Caco-2 (cell line): ENCODE measurements around the gene PTOV1. TPM values are rescaled to one million over a fixed set of nuclear protein-coding genes. Genes with fewer than 3 reads are reported as not detected.

Experiments used
- BruUV-seq: library from RNA; stranded (reverse); fragments of 400-500 nt; replicated peaks from 2 replicates; lab custom pipeline; 2021; lab: Mats Ljungman, UMichigan
- CTCF ChIA-PET: fragments of 300-600 bp; sonication (Branson Sonifier 250); formaldehyde crosslinking; loops from one replicate; lab custom pipeline; 2022; ENCODE audit warnings: antibody characterized with exemption; lab: Charles Lee
- POLR2A ChIA-PET: fragments of 300-600 bp; sonication (Branson Sonifier 250); formaldehyde crosslinking; loops from one replicate; lab custom pipeline; 2022; ENCODE audit warnings: antibody characterized with exemption; lab: Charles Lee
- DNase-seq, 2 experiments: peaks; one replicate each; pipeline versions ENCODE4 v3.0.0 to v3.0.0-alpha.2; 2020 to 2022
- H3K27me3 ChIP-seq: replicated peaks from 2 replicates; pipeline ENCODE4 v1.6.0; 2011; ENCODE audit warnings: low read length; ENCODE audit not compliant: control insufficient read depth, insufficient read depth
- H3K36me3 ChIP-seq: 2 replicates; pipeline ENCODE4 v1.5.1; 2011; ENCODE audit warnings: low read length; ENCODE audit not compliant: control insufficient read depth, insufficient read depth
- H3K4me1 ChIP-seq: fragments of 250-450 bp; sonication (Bioruptor Pico); 2 replicates; pipeline ENCODE4 v1.5.1; 2020; ENCODE audit warnings: mild to moderate bottlenecking
- H3K4me3 ChIP-seq: 2 replicates; pipeline ENCODE4 v1.5.1; 2011; ENCODE audit warnings: low read depth, mild to moderate bottlenecking, control low read depth, low read length
- H3K9me3 ChIP-seq: fragments of 250-450 bp; sonication (Bioruptor Pico); 2 replicates; pipeline ENCODE4 v1.5.1; 2020; ENCODE audit warnings: mild to moderate bottlenecking, moderate library complexity
- H3K27ac Mint-ChIP-seq: one replicate; pipeline ENCODE4 v1.8.0; 2022; ENCODE audit warnings: mixed read lengths; ENCODE audit not compliant: unreplicated experiment
- H3K27me3 Mint-ChIP-seq: one replicate; pipeline ENCODE4 v1.8.0; 2022; ENCODE audit warnings: mixed read lengths; ENCODE audit not compliant: insufficient read depth, unreplicated experiment
- H3K36me3 Mint-ChIP-seq: one replicate; pipeline ENCODE4 v1.8.0; 2022; ENCODE audit warnings: mild to moderate bottlenecking, mixed read lengths; ENCODE audit not compliant: insufficient read depth, unreplicated experiment
- H3K4me1 Mint-ChIP-seq: one replicate; pipeline ENCODE4 v1.8.0; 2022; ENCODE audit warnings: low read depth, mixed read lengths; ENCODE audit not compliant: unreplicated experiment
- H3K4me3 Mint-ChIP-seq: one replicate; pipeline ENCODE4 v1.8.0; 2022; ENCODE audit warnings: mild to moderate bottlenecking, moderate library complexity, mixed read lengths; ENCODE audit not compliant: unreplicated experiment
- H3K9me3 Mint-ChIP-seq: one replicate; pipeline ENCODE4 v1.8.0; 2022; ENCODE audit warnings: mixed read lengths; ENCODE audit not compliant: unreplicated experiment
- CTCF ChIP-seq, 2 experiments: fragments of 200-600 bp in 1 of 2; IDR thresholded peaks; 1 replicate in 1 of 2; 2 replicates in 1 of 2; pipeline versions ENCODE4 v1.5.1 to v1.8.0; 2011 to 2022; ENCODE audit warnings: antibody characterized with exemption in 1 of 2, control low read depth in 1 of 2, inconsistent platforms in 1 of 2, low read depth in 1 of 2, low read length in 1 of 2, mild to moderate bottlenecking in 1 of 2, moderate library complexity in 1 of 2; ENCODE audit not compliant: insufficient read depth in 1 of 2, severe bottlenecking in 1 of 2, unreplicated experiment in 1 of 2
- intact Hi-C: fragments of 100-400 bp; cut with micrococcal nuclease; formaldehyde crosslinking; loops from one replicate; pipeline ENCODE4 v1.10.0; 2022; ENCODE audit not compliant: unreplicated experiment
- total RNA-seq: library from RNA; stranded (reverse); gene quantifications from 2 replicates; pipeline ENCODE4 v1.2.3, GENCODE V29; 2022

PTOV1 gene
- total RNA-seq, 1 experiment from 2014 or later, result 209 TPM

GRCh38 chr19:49805822-49806619, 44.9 kb upstream of the PTOV1 start:
- no peaks in the 10 kb centered on the region for H3K9me3 Mint-ChIP-seq
- ChIA-PET POLR2A (interaction anchor here (0.5 kb wide), 1 partner anchor 44 kb away, joined by 3 read pairs; no protein-coding TSS in a partner anchor), CTCF (no interaction called here)
- DNase-seq, result no peak
- peaks cover 5% of the 10 kb centered on the region; the same call in 1 of the 2 replicates for H3K4me1 ChIP-seq
- H3K27ac Mint-ChIP-seq, result no peak overlapping the region
- H3K27me3 ChIP-seq, result no peaks in the 10 kb centered on the region
- no peaks in the 10 kb centered on the region; the same call in 1 of the 2 replicates for H3K36me3 ChIP-seq
- H3K4me3 Mint-ChIP-seq, result no peak overlapping the region
- intact Hi-C loops, result no loop called here
- BruUV-seq, result no TSS peak
- H3K4me3 ChIP-seq, result no peak overlapping the region
- H3K27me3 Mint-ChIP-seq, result no peaks in the 10 kb centered on the region
- TF ChIP-seq CTCF (IDR thresholded peaks at IDR 0.05; ENCODE audit: insufficient read depth in 1 of 2, low read depth in 1 of 2, low read length in 1 of 2, severe bottlenecking in 1 of 2, unreplicated experiment in 1 of 2), result no peak
- peaks cover 48% of the 10 kb centered on the region for H3K36me3 Mint-ChIP-seq
- H3K9me3 ChIP-seq, result no peaks in the 10 kb centered on the region
- no peaks in the 10 kb centered on the region for H3K4me1 Mint-ChIP-seq

- no peak overlapping the region for H3K27ac Mint-ChIP-seq
- no peaks in the 10 kb centered on the region; the same call in 1 of the 2 replicates for H3K36me3 ChIP-seq
- H3K27me3 Mint-ChIP-seq, result no peaks in the 10 kb centered on the region
- no peak overlapping the region for H3K4me3 ChIP-seq
- peaks cover 43% of the 10 kb centered on the region for H3K36me3 Mint-ChIP-seq
- intact Hi-C loops, result no loop called here
- H3K9me3 Mint-ChIP-seq, result no peaks in the 10 kb centered on the region
- DNase-seq, result no peak
- peaks cover 5% of the 10 kb centered on the region; the same call in 1 of the 2 replicates for H3K4me1 ChIP-seq
- TF ChIP-seq CTCF (IDR thresholded peaks at IDR 0.05; ENCODE audit: insufficient read depth in 1 of 2, low read depth in 1 of 2, low read length in 1 of 2, severe bottlenecking in 1 of 2, unreplicated experiment in 1 of 2), result no peak
- ChIA-PET CTCF (no interaction called here), POLR2A (no interaction called here)
- H3K9me3 ChIP-seq, result no peaks in the 10 kb centered on the region
- no TSS peak for BruUV-seq
- no peak overlapping the region for H3K4me3 Mint-ChIP-seq
- H3K4me1 Mint-ChIP-seq, result no peaks in the 10 kb centered on the region
- H3K27me3 ChIP-seq, result no peaks in the 10 kb centered on the region
Observed at GRCh38 chr19:49806620-49806959, 44.4 kb upstream of the PTOV1 start.

- H3K4me3 ChIP-seq, result no peak overlapping the region
- no peaks in the 10 kb centered on the region for H3K27me3 ChIP-seq
- H3K9me3 ChIP-seq, result no peaks in the 10 kb centered on the region
- no peak overlapping the region for H3K4me3 Mint-ChIP-seq
- no peaks in the 10 kb centered on the region for H3K4me1 Mint-ChIP-seq
- POLR2A ChIA-PET, result interaction anchor here (0.6 kb wide), 1 partner anchor 109 kb away, joined by 4 read pairs; no protein-coding TSS in a partner anchor
- peaks cover 43% of the 10 kb centered on the region for H3K36me3 Mint-ChIP-seq
- peak overlapping the region; percentile 63 for H3K27ac Mint-ChIP-seq
- H3K27me3 Mint-ChIP-seq, result no peaks in the 10 kb centered on the region
- H3K4me1 ChIP-seq, result peaks cover 5% of the 10 kb centered on the region; the same call in 1 of the 2 replicates
- intact Hi-C loops, result no loop called here
- H3K36me3 ChIP-seq, result no peaks in the 10 kb centered on the region; the same call in 1 of the 2 replicates
- DNase-seq, result no peak
- BruUV-seq, result no TSS peak
- H3K9me3 Mint-ChIP-seq, result no peaks in the 10 kb centered on the region
- CTCF ChIA-PET, result no interaction called here
- no peak for TF ChIP-seq CTCF (IDR thresholded peaks at IDR 0.05; ENCODE audit: insufficient read depth in 1 of 2, low read depth in 1 of 2, low read length in 1 of 2, severe bottlenecking in 1 of 2, unreplicated experiment in 1 of 2)
Observed at GRCh38 chr19:49807058-49807903, 43.7 kb upstream of the PTOV1 start.
